Tibial nerve (tissue), 4 donors: Measurements from ENCODE around the gene ASIP. TPM values are rescaled to one million over a fixed set of nuclear protein-coding genes. Genes with fewer than 3 reads are reported as not detected.
"Not testable (repeated sequence)": the region's sequence is repeated elsewhere in the genome, so short reads cannot be mapped to it uniquely, and the experiment has no call there.

Experiments used
- DNase-seq, 2 donors: peaks; one replicate each; pipeline ENCODE4 v3.0.0-alpha.2; 2019; ENCODE audit warnings: low spot score in 2 of 2
- H3K27ac ChIP-seq, 4 donors: fragments of 200-600 bp; sonication (generic) in 3 of 4; one replicate each; pipeline ENCODE4 v1.5.1; 2017 to 2019; ENCODE audit warnings: mild to moderate bottlenecking in 1 of 4
- H3K27me3 ChIP-seq, 2 donors: fragments of 200-600 bp; sonication (generic) in 1 of 2; one replicate each; pipeline versions ENCODE4 v1.5.1 to v1.6.0; 2017 to 2019
- H3K36me3 ChIP-seq, 3 donors: fragments of 200-600 bp; sonication (generic); one replicate each; pipeline ENCODE4 v1.5.1; 2018 to 2019
- H3K4me1 ChIP-seq, 4 donors: fragments of 200-600 bp; sonication (generic) in 3 of 4; one replicate each; pipeline ENCODE4 v1.5.1; 2017 to 2019
- H3K4me3 ChIP-seq, 4 donors: fragments of 200-600 bp; sonication (generic) in 3 of 4; one replicate each; pipeline ENCODE4 v1.5.1; 2017 to 2019; ENCODE audit warnings: mild to moderate bottlenecking in 1 of 4, moderate library complexity in 1 of 4
- H3K9me3 ChIP-seq, 4 donors: fragments of 200-600 bp; sonication (generic) in 3 of 4; one replicate each; pipeline ENCODE4 v1.5.1; 2017 to 2019
- EP300 ChIP-seq, 2 donors: sonication (generic); formaldehyde crosslinking; IDR thresholded peaks; one replicate each; pipeline ENCODE4 v1.6.1; 2017; ENCODE audit warnings: antibody characterized with exemption in 2 of 2, mild to moderate bottlenecking in 1 of 2
- POLR2A ChIP-seq, 2 donors: fragments of 450-650 bp; IDR thresholded peaks; one replicate each; pipeline ENCODE4 v1.6.1; 2017; ENCODE audit warnings: antibody characterized with exemption in 2 of 2, mild to moderate bottlenecking in 2 of 2, moderate library complexity in 2 of 2
- WGBS, 2 donors: methylation state at CpG; one replicate each; pipeline ENCODE4 v1.1.5; 2018; 5-methylcytosine and 5-hydroxymethylcytosine counted together
- total RNA-seq, 4 donors: library from RNA; depleted of rRNA; stranded (reverse); fragments of >200 nt; gene quantifications; one replicate each; pipeline ENCODE4 v1.1.0, GENCODE V29; 2016
- TF ChIP-seq, protein P1 (sequence below), 5 experiments: fragments of 200-600 bp in 3 of 5; fragments of 450-650 bp in 2 of 5; sonication (generic) in 3 of 5; IDR thresholded peaks; one replicate each; pipeline ENCODE4 v1.5.1; 2016 to 2019; ENCODE audit warnings: antibody characterized with exemption in 5 of 5, mild to moderate bottlenecking in 3 of 5, moderate library complexity in 2 of 5

The ASIP gene
- total RNA-seq, 4 donors from 2014 or later, result 1.4 to 10.5 (median 3.3) TPM; not detected in 1

DNA sequence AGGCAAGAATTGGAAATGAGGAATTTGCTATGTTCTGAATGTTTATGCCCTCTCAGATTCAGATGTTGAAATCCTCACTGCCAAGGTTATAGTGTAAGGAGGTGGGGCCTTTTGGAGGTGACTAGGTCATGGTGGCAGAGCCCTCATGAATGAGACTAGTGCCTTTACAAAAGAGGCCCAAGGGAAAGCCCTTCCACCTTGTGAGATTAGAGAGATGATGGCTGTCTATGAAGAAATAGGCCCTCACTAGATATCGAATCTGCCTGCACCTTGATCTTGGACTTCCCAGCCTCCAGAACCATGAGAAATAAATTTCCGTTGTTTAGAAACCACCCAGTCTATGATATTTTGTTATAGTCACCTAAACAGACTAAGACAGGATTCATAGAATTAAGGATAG lies 10.4 kb downstream of the ASIP start:
- no peak for TF ChIP-seq EP300 (IDR thresholded peaks at IDR 0.05)
- TF ChIP-seq, protein P1, sequence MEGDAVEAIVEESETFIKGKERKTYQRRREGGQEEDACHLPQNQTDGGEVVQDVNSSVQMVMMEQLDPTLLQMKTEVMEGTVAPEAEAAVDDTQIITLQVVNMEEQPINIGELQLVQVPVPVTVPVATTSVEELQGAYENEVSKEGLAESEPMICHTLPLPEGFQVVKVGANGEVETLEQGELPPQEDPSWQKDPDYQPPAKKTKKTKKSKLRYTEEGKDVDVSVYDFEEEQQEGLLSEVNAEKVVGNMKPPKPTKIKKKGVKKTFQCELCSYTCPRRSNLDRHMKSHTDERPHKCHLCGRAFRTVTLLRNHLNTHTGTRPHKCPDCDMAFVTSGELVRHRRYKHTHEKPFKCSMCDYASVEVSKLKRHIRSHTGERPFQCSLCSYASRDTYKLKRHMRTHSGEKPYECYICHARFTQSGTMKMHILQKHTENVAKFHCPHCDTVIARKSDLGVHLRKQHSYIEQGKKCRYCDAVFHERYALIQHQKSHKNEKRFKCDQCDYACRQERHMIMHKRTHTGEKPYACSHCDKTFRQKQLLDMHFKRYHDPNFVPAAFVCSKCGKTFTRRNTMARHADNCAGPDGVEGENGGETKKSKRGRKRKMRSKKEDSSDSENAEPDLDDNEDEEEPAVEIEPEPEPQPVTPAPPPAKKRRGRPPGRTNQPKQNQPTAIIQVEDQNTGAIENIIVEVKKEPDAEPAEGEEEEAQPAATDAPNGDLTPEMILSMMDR (IDR thresholded peaks at IDR 0.05), result no peak
- no peak for TF ChIP-seq POLR2A (IDR thresholded peaks at IDR 0.05)
- 90 to 95% methylated on average over 2 of the region's 2 CpGs for WGBS, 2 donors
- Histone ChIP-seq H3K4me3 (no peak overlapping the region), H3K27me3 (no peaks in the 10 kb centered on the region), H3K36me3 (no peaks in the 10 kb centered on the region), H3K27ac (no peak overlapping the region), H3K4me1 (no peaks in the 10 kb centered on the region), H3K9me3 (no peaks in the 10 kb centered on the region)
- DNase-seq, result no peak

DNA sequence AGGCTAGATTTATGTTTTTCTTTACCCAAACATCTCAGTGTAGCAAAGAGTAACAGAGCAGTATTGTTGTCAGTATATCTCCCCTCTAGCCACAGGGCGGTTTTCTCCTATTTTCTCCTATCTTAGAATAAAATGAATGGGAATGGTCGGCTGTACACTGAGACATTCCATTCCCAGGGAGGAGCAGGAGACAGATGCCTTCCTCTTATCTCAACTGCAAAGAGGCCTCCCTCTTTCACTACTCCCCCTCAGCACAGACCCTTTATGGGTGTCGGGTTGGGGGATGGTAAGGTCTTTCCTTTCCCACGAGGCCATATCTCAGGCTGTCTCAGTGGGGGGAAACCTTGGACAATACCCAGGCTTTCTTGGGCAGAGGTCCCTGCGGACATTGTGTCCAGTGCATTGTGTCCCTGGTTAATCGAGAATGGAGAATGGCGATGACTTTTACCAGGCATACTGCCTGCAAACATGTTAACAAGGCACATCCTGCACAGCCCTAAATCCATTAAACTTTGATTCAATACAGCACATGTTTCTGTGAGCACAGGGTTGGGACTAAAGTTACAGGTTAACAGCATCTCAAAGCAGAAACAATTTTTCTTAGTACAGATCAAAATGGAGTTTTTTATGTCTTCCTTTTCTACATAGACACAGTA lies 11.3 kb downstream of the ASIP start:
- not testable (repeated sequence) for H3K36me3 ChIP-seq, DNase-seq

DNA sequence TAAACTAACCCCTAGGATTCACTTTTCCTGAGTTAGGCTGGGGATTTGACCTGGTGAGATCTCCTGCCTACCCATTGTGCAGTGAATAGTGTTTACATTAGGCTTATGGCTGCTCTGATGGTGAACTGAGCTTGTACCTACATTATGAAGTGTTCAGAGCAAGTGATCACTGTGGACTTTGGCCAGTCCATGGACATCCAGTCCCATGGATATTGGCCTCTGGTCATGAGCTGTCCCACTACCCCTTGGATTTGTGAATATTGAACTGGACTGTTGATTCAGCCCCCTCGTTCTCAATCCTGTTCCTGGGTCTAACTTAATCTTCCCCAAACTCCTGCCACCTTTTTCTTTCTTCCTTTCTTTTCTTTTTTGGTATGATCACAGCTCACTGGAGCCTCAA lies 13.8 kb downstream of the ASIP start:
- Histone ChIP-seq H3K27me3 (no peaks in the 10 kb centered on the region), H3K4me1 (no peaks in the 10 kb centered on the region), H3K27ac (no peak overlapping the region), H3K4me3 (no peak overlapping the region), H3K9me3 (no peaks in the 10 kb centered on the region), H3K36me3 (no peaks in the 10 kb centered on the region)
- no peak for DNase-seq
- TF ChIP-seq, protein P1 (IDR thresholded peaks at IDR 0.05), result no peak
- no peak for TF ChIP-seq EP300 (IDR thresholded peaks at IDR 0.05)
- TF ChIP-seq POLR2A (IDR thresholded peaks at IDR 0.05), result no peak
- 67 to 92% methylated on average over 1 of the region's 1 CpG for WGBS, 2 donors

More for the DNA sequence above, 11.3 kb downstream of the ASIP start:
- H3K4me3 ChIP-seq, H3K9me3 ChIP-seq, H3K27me3 ChIP-seq, H3K4me1 ChIP-seq, H3K27ac ChIP-seq: not testable (repeated sequence)
- WGBS, 2 donors, result 48 to 49% methylated on average over 7 of the region's 7 CpGs

DNA sequence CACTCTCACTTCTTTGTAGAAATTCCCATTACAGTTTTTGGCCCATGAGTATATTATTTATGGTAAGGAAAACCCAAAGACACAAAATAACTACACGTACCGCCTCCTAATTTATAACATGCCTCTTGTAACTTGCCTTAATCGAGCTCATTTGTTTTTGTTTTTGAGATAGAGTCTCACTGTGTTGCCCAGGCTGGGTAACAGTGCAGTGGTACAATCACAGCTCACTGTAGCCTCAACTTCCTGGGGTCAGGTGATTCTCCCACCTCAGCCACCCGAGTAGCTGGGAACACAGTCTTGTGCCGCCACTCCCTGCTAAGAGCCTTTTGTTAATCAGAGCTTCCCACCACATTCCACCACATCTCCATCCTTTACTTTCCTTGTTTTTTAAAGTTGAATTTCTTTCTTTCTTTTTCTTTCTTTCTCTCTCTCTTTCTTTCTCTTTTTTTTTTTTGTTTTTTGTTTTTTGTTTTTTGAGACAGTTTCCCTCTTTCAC lies 15.5 kb downstream of the ASIP start:
- H3K9me3 ChIP-seq, result no peaks in the 10 kb centered on the region
- H3K27me3 ChIP-seq, result no peaks in the 10 kb centered on the region
- WGBS, 2 donors, result 70 to 78% methylated on average over 5 of the region's 5 CpGs
- DNase-seq, result no peak
- H3K4me3 ChIP-seq, result no peak overlapping the region
- H3K36me3 ChIP-seq, result no peaks in the 10 kb centered on the region
- TF ChIP-seq, protein P1 (IDR thresholded peaks at IDR 0.05), result no peak
- no peak for TF ChIP-seq POLR2A (IDR thresholded peaks at IDR 0.05)
- no peak for TF ChIP-seq EP300 (IDR thresholded peaks at IDR 0.05)
- no peak overlapping the region for H3K27ac ChIP-seq
- no peaks in the 10 kb centered on the region for H3K4me1 ChIP-seq

DNA sequence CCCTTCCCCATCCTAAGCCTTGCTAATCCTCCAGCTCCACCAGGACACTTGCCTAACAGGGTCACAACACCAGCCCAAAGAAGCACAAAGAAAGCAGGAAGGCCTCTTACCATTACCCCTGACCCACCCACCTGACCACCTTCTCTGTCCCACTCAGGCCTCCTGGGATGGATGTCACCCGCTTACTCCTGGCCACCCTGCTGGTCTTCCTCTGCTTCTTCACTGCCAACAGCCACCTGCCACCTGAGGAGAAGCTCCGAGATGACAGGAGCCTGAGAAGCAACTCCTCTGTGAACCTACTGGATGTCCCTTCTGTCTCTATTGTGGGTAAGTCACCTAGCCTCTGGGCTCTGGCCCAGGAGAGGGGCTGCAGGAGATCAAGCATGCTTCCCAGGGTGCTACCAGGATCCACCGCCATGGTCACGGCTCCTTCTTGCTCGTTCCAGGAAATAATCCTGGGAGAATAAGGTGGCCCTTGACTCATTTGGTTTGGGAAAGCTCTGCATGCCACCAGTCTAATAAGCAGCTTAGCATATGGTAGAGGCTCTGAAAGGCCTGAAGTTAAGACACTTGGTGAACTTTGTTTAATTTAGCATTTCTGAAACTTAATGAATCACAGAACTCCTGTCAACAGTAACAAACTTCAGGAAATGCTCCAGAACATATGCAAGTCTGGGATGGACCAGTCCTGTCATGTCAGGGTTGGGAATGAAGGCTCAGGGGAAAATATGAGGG lies 19.2 kb downstream of the ASIP start:
- DNase-seq, result no peak
- H3K36me3 ChIP-seq, result no peaks in the 10 kb centered on the region
- WGBS, 2 donors, result 88 to 97% methylated on average over 5 of the region's 5 CpGs
- no peaks in the 10 kb centered on the region for H3K9me3 ChIP-seq
- H3K4me3 ChIP-seq, result no peak overlapping the region
- H3K27me3 ChIP-seq, result no peaks in the 10 kb centered on the region
- TF ChIP-seq EP300 (IDR thresholded peaks at IDR 0.05) (no peak), POLR2A (IDR thresholded peaks at IDR 0.05) (no peak)
- TF ChIP-seq, protein P1 (IDR thresholded peaks at IDR 0.05), result no peak
- no peak overlapping the region for H3K27ac ChIP-seq
- H3K4me1 ChIP-seq, result no peaks in the 10 kb centered on the region
